HepG2 (cell line): Measurements from ENCODE around the gene HOXA10. TPM values are rescaled to one million over a fixed set of nuclear protein-coding genes. Genes with fewer than 3 reads are reported as not detected.
A peak's percentile ranks its signal among the peaks of the same experiment; 100 is the strongest.

Experiments
- BCL6 ChIP-seq: IDR thresholded peaks from 2 replicates; pipeline ENCODE4 v1.6.1; 2016; ENCODE audit warnings: missing genetic modification reagents, missing compliant biosample characterization
- BRCA1 ChIP-seq: sonication (generic); formaldehyde crosslinking; IDR thresholded peaks from 2 replicates; pipeline ENCODE4 v1.4.0; 2020; ENCODE audit warnings: missing genetic modification reagents
- CBX5 ChIP-seq: sonication (generic); formaldehyde crosslinking; IDR thresholded peaks from 2 replicates; pipeline ENCODE4 v1.4.0; 2020; ENCODE audit warnings: missing genetic modification reagents, borderline replicate concordance
- CCDC6 ChIP-seq: sonication (generic); formaldehyde crosslinking; IDR thresholded peaks from 2 replicates; pipeline ENCODE4 v1.8.1; 2022; ENCODE audit warnings: mild to moderate bottlenecking, missing genetic modification reagents, moderate library complexity
- CREB3 ChIP-seq: sonication (generic); formaldehyde crosslinking; IDR thresholded peaks from 2 replicates; pipeline ENCODE4 v1.5.0; 2020; ENCODE audit warnings: missing genetic modification reagents
- HIC2 ChIP-seq: sonication (generic); formaldehyde crosslinking; IDR thresholded peaks from 2 replicates; pipeline ENCODE4 v1.9.0; 2022; ENCODE audit warnings: low read depth, missing genetic modification reagents
- MTA1 ChIP-seq: sonication (generic); formaldehyde crosslinking; IDR thresholded peaks from 2 replicates; pipeline ENCODE4 v1.4.0; 2020; ENCODE audit warnings: missing genetic modification reagents, mild to moderate bottlenecking, borderline replicate concordance
- NFIC ChIP-seq: IDR thresholded peaks from 2 replicates; pipeline ENCODE4 v1.6.1; 2012; ENCODE audit warnings: mild to moderate bottlenecking, low read length, inconsistent platforms
- NONO ChIP-seq, 2 experiments: fragments of 450-650 bp in 1 of 2; sonication (generic) in 1 of 2; formaldehyde crosslinking in 1 of 2; IDR thresholded peaks in 1 of 2; conservative IDR thresholded peaks in 1 of 2; 2 replicates each; pipeline versions ENCODE4 v1.6.1 to v1.8.0; 2017 to 2022; ENCODE audit warnings: mild to moderate bottlenecking in 1 of 2, missing genetic modification reagents in 1 of 2, moderate library complexity in 1 of 2
- NR2F6 ChIP-seq, 2 experiments: IDR thresholded peaks; 2 replicates each; pipeline ENCODE4 v1.6.1; 2016; ENCODE audit warnings: antibody characterized with exemption in 1 of 2, mild to moderate bottlenecking in 1 of 2
- SIN3B ChIP-seq: fragments of 150-350 bp; IDR thresholded peaks from 2 replicates; pipeline ENCODE4 v1.6.1; 2014; ENCODE audit warnings: low read length
- SP1 ChIP-seq, 2 experiments: fragments of 450-650 bp in 1 of 2; sonication (generic) in 1 of 2; formaldehyde crosslinking in 1 of 2; IDR thresholded peaks; 2 replicates each; pipeline versions ENCODE4 v1.4.0 to v1.6.1; 2016 to 2020; ENCODE audit warnings: missing genetic modification reagents in 1 of 2
- SRY ChIP-seq: sonication (generic); formaldehyde crosslinking; IDR thresholded peaks from 2 replicates; pipeline ENCODE4 v1.8.0; 2022; ENCODE audit warnings: mild to moderate bottlenecking, missing genetic modification reagents
- UBTF ChIP-seq: sonication (generic); formaldehyde crosslinking; IDR thresholded peaks from 2 replicates; pipeline ENCODE4 v1.4.0; 2020; ENCODE audit warnings: mild to moderate bottlenecking, missing genetic modification reagents
- ZBTB2 ChIP-seq: sonication (generic); formaldehyde crosslinking; IDR thresholded peaks from 2 replicates; pipeline ENCODE4 v1.8.0; 2022; ENCODE audit warnings: low read depth, missing genetic modification reagents
- ZBTB39 ChIP-seq: sonication (generic); formaldehyde crosslinking; IDR thresholded peaks from 2 replicates; pipeline ENCODE4 v1.5.0; 2020; ENCODE audit warnings: missing genetic modification reagents
- ZNF256 ChIP-seq: sonication (generic); formaldehyde crosslinking; conservative IDR thresholded peaks from 2 replicates; pipeline ENCODE4 v1.4.0; 2020; ENCODE audit warnings: missing genetic modification reagents
- ZNF547 ChIP-seq: sonication (generic); formaldehyde crosslinking; IDR thresholded peaks from 2 replicates; pipeline ENCODE4 v1.5.1; 2020; ENCODE audit warnings: mild to moderate bottlenecking, missing genetic modification reagents
- ZNF761 ChIP-seq: sonication (generic); formaldehyde crosslinking; conservative IDR thresholded peaks from 2 replicates; pipeline ENCODE4 v1.4.0; 2020; ENCODE audit warnings: mild to moderate bottlenecking, missing genetic modification reagents
- polyA plus RNA-seq, 8 experiments: library from polyadenylated mRNA; depleted of rRNA in 3 of 8; stranded (reverse) in 7 of 8; unstranded in 1 of 8; fragments of >200 nt; fragmentation: Illumina TruSeq in 4 of 8; extraction: Trizol in 4 of 8; gene quantifications; 2 replicates each; pipeline versions ENCODE4 v1.2.1 to v1.2.3, GENCODE V29; 2011 to 2016; ENCODE audit warnings: low read depth in 4 of 8, missing spikeins in 1 of 8, mixed read lengths in 1 of 8; ENCODE audit not compliant: insufficient read depth in 1 of 8
- total RNA-seq, 5 experiments: library from RNA; depleted of rRNA; stranded (reverse); fragments of >200 nt; fragmentation: Illumina TruSeq; extraction: Trizol; gene quantifications; 2 replicates each; pipeline ENCODE4 v1.2.3, GENCODE V29; 2016; ENCODE audit warnings: low read depth in 1 of 5

The HOXA10 gene
- total and polyA plus RNA-seq, 2 of the 13 experiments (the other 11 are each of a cell fraction or from before 2014, with no cell fraction given): not detected

GRCh38 chr7:27122077-27122910, 51.8 kb downstream of the HOXA10 start (continued):
- TF ChIP-seq CBX5: no peak
- no peak for TF ChIP-seq ZBTB2 (CRISPR knock-in tag)
- TF ChIP-seq SP1 (IDR thresholded peaks at IDR 0.05): no peak
- TF ChIP-seq SP1 (CRISPR knock-in tag; IDR thresholded peaks at IDR 0.05): no peak
- peak; percentile 61; the same call in 1 of the 2 replicates for TF ChIP-seq SRY (CRISPR knock-in tag)
- TF ChIP-seq UBTF (CRISPR knock-in tag): no peak; the same call in 1 of the 2 replicates
- peak; percentile 69; the same call in 1 of the 2 replicates for TF ChIP-seq CCDC6 (CRISPR knock-in tag)
- TF ChIP-seq HIC2 (CRISPR knock-in tag): no peak
- peak; percentile 67; the same call in 1 of the 2 replicates for TF ChIP-seq MTA1 (CRISPR knock-in tag)
- no peak for TF ChIP-seq NONO (IDR thresholded peaks at IDR 0.05)
- 0 out of 2 replicates have a peak, but pooled peaks have one; percentile 44 for TF ChIP-seq NONO (CRISPR knock-in tag; conservative IDR thresholded peaks at IDR 0.05)
- no peak for TF ChIP-seq SIN3B
- no peak for TF ChIP-seq ZNF761
- TF ChIP-seq NFIC: peak; percentile 34; the same call in 1 of the 2 replicates
- TF ChIP-seq BRCA1 (CRISPR knock-in tag): no peak; the same call in 1 of the 2 replicates
- TF ChIP-seq CREB3: peak; percentile 37; the same call in 1 of the 2 replicates
- TF ChIP-seq ZBTB39 (CRISPR knock-in tag): no peak
- TF ChIP-seq BCL6 (CRISPR knock-in tag): peak; percentile 98
- TF ChIP-seq ZNF547 (CRISPR knock-in tag): no peak
- no peak for TF ChIP-seq NR2F6 (IDR thresholded peaks at IDR 0.05)
- no peak; the same call in 1 of the 2 replicates for TF ChIP-seq NR2F6 (CRISPR knock-in tag; IDR thresholded peaks at IDR 0.05)
- no peak for TF ChIP-seq ZNF256 (CRISPR knock-in tag)
